GM18508 (cell line): ENCODE data around the gene MYO15A.

Source experiments
- ATAC-seq: cut with Tn5 transposase; IDR thresholded peaks from one replicate; pipeline ENCODE4 v1.9.1; 2021; ENCODE audit warnings: moderate number of reproducible peaks; ENCODE audit not compliant: insufficient read depth, unreplicated experiment

The MYO15A gene

DNA sequence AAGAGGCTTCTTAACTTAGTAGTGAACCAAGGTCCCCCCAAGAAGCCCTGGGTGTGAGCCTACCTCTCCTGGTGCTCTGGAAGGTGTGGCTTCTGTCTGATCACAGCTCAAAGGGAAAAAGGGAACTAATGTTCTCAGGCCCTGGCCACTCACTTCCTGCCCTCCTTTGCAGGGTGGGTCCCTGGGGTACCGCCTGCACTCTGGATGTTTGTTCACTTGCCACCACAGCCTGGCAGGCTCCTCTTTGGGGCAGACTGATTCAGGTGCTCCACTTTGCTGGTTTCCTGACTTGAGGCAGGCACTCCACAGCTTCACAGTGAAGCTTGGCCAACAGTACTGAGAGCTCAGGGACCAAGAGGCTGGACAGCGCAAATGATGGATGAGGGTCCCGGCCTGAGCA lies 5.9 kb upstream of the MYO15A start:
- ATAC-seq: no peak

DNA sequence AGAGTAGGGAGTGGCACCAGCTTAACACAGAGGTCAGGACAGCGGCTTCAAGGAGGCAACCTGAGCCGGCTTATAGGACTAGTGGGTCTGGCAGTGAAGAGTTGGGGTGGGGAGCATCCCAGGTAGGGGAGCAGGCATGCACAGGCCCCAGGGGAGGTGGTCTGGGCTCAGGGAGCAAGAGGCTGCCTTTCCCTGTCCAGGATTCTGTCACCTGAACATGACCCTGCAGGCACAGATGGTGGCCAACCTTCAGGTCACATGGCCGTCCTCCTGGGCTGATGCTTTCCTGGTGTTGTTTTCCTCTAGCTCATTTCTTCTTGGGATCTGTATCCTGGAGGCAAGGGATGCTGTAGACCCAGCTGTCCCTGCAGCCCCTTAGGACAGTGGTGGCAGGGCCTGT lies 3.5 kb upstream of the MYO15A start:
- no peak for ATAC-seq

GRCh38 chr17:18105595-18105994 lies 3.0 kb upstream of the MYO15A start:
- ATAC-seq: no peak

- no peak for ATAC-seq
Measured at GRCh38 chr17:18106211-18106610, 2.3 kb upstream of the MYO15A start.

DNA sequence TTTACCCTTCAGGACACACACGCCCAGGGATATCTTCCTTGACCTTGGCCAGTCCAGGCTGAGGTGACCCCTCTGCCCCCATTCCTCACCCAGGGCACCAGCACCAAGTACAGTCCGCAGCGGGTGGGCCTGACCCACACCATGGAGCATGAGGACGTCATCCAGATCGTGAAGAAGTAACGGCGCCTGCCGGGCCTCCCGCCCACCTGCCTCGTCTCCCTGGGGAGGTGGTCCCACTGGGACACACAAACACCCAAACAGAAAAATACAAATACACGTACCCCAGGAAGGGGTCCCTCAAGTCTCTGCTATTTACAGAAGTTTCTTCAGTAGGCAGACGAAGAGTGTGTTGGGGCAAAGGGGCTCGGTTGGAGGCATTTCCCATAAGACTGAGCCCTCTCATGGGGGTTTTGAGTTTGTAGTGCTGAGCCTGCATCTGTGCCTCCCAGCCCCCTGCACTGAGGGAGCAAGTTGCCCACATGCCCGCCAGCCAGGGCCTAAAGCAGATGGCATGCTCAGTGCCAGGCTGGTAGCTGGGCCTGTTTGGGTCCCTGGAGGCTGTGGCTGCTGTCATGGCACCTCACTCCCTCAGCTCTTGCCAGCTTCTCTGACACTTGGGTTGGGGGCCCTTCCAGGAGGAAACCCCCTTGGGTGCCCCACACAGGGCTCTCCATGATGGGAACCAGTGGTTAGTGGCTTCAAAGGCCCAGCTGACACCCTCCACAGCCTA lies 1.3 kb upstream of the MYO15A start:
- ATAC-seq: no peak

GRCh38 chr17:18107971-18108370 lies 585 bp upstream of the MYO15A start:
- no peak for ATAC-seq

DNA sequence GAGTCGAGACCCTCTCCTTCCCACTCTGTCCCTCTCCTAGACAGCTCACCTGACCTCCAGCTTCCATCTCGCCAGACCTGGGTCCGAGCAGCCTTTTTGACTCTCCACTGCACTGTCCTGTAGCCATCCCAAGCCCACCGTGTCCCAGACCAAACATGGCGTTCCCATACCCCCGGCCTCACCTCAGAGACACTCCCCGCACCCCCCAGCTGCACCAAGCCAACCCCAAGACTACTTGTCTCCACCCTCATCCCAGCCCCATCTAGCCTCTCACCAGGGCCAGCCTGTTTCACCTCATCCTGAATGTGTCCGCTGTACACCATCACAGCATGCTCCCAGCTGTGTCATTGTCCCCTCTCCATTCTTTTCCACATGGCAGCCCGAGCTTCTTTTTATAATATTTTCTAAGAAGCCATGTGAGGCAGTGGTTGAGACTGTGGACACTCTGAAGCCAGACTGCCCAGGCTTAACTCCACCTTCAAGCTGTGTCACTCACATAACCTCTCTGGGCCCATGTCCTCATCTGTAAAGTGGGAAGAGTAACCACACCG lies 1.5 kb downstream of the MYO15A start:
- ATAC-seq: no peak

DNA sequence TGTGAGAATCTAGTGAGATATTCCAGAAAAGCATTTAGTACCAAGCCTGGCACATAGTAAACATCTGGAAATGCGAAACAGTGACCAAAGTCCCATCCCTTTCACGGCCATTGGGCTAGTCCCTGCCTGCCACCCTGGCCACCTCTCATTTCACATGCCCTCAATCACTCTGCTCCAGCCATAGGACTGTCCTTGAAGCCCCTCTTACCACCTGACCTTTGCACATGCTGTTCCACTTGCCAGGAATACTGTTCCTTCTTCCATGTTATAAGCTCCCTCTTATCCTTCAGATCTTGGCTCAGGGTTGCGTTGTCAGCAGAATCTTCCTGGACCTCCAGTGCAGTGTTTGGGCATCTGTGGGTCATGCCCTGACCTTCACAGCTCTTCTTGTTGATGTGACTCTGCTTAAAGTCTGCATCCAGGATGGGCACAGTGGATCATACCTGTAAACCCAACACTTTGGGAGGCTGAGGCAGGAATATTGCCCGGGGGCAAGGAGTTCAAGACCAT lies 2.1 kb downstream of the MYO15A start:
- ATAC-seq: no peak

DNA sequence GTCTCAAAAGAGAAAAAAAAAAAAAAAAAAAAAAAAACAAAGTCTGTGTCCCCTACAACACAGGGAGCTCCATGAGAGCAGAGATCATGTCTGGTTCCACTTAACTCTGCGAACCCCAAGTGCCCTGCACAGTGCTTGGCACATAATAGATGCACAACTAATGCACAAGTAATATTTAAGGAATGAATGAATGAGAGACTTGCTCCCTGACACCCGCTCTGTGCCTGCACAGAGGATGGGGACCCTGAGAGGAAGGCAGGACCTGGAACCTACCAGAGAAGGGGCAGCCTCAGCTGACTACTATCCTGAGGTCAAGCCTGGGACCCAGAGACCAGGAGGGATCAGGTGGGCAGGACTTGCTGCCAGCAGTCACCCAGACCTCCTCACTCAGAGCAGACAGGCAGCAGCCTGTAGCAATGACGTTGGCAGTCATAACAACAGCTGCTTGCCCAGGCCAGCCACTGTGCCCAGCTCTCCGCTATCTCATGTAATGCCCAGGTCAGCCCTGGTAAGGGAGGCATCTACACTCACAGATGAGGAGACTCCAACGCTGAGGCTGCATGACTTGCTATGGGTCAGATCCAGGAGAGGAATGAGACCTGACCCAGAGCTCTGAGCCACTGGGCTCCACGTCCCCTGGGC lies 2.9 kb downstream of the MYO15A start:
- ATAC-seq: no peak

GRCh38 chr17:18115517-18115916 lies 7.0 kb downstream of the MYO15A start:
- no peak for ATAC-seq

DNA sequence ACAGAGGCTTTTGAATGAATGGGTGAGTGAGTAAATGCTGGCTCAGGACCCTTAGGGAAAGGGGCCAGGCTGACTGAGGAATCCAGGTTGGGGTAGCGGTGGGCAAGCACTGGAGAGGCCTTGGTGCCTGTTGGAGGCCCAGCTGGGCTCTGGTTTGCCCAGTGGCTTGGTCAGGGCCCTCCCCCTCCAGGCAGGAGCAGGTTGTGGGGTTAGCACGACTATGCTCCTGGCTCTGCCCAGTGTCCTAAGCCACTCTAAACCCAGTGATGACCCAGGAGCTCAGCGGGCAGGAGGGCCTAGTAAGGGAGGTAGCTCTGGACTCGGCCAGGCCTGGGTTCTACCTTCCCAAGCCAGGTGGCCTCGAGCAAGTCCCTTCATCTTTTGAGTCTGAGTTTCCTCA lies 7.5 kb downstream of the MYO15A start:
- no peak for ATAC-seq

DNA sequence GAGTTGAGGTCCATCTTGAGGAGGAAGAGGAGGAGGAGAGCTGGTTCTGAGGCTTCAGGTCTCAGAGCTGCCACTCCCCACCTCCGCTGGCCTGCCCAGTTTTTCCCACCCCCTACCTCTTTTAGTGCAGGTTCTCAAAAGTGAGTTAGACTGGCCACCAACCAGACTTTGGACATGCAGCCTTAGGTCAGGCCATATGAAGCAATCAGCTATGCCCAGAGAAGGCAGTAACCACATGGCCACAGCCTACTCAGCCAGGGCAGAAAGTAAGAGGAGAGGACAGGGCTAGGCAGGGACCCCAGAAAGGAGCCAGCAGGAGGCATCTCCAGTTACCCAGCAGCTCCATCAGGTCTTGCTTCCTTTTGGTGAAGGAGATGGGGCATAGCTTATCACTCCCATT lies 9.0 kb downstream of the MYO15A start:
- no peak for ATAC-seq

GRCh38 chr17:18117982-18118975 lies 9.7 kb downstream of the MYO15A start:
- ATAC-seq: no peak

DNA sequence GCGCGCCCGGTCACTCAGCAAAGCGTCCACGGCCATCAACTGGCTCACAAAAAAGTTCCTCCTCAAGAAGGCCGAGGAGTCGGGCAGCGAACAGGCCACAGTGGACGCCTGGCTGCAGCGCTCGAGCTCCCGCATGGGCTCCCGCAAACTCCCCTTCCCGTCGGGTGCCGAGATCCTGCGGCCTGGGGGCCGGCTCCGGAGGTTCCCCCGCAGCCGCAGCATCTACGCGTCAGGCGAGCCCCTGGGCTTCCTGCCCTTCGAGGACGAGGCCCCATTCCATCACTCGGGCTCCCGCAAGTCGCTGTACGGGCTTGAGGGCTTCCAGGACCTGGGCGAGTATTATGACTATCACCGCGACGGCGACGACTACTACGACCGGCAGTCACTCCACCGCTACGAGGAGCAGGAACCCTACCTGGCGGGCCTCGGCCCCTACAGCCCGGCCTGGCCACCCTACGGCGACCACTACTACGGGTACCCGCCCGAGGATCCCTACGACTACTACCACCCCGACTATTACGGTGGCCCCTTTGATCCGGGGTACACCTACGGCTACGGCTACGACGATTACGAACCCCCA lies 10.7 kb downstream of the MYO15A start:
- no peak for ATAC-seq

GRCh38 chr17:18119938-18120337 lies 11.4 kb downstream of the MYO15A start:
- ATAC-seq: no peak

DNA sequence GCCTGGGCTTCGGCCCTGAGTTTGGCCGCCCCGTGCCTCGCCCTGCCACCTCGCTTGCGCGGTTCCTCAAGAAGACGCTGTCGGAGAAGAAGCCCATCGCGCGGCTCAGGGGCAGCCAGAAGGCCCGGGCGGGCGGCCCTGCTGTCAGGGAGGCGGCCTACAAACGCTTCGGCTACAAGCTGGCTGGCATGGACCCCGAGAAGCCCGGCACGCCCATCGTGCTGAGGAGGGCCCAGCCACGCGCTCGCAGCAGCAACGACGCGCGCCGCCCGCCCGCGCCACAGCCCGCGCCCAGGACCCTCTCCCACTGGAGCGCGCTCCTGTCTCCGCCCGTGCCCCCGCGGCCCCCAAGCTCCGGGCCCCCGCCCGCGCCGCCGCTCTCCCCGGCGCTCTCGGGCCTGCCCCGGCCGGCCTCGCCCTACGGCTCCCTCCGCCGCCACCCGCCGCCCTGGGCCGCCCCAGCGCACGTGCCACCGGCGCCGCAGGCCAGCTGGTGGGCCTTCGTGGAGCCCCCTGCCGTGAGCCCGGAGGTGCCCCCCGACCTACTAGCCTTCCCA lies 12.0 kb downstream of the MYO15A start:
- ATAC-seq: no peak

- no peak for ATAC-seq
Measured at GRCh38 chr17:18121144-18121910, 12.8 kb downstream of the MYO15A start.

DNA sequence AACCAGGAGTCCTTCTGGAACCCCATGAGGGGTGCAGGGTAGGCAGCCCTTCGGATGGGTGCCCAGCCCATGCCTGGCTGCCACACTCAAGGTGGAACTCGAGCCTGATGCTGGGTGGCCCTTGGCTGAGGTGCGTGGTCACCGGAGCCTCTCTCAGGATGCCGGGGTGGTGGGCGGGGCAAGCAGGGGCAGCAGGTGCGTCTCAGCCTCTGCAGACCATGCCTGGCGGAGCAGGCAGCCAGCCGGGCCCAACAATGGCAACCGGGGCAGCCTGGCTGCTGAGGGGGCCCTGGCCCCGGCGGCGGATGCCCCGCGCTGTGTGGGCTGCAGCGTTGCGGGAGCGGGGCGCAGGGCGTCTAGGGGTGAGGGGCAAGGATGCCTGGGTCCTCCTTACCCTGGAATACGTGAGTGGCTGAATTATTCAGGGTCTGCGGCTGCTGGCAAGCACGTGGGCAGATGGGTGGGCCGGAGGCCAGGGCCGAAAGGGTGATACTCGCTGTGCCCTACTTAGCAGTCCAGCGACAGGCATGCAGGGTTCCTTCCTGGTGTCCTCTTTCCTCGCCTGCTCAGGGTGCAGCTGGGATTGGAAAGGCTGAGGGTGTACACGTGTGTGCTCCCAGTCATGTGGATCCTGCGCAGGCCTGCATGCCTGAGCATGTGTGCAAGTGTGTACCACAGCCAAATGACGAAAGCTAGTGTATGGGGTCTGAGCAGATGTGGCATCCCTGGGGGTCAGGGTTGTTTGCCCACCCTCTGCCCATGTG lies 14.6 kb downstream of the MYO15A start:
- ATAC-seq: no peak
